ENCODE data around the gene SIL1.
A peak's percentile ranks its signal among the peaks of the same experiment; 100 is the strongest.
"Not testable (repeated sequence)": the region's sequence is repeated elsewhere in the genome, so short reads cannot be mapped to it uniquely, and the experiment has no call there.

Gene SIL1

GRCh38 chr5:139104577-139105276, 93.4 kb downstream of the SIL1 start:
- ATAC-seq: no peak

- no peak for ATAC-seq
These were observed 94.4 kb downstream of the SIL1 start for GRCh38 chr5:139103762-139104161.

- no peak for ATAC-seq
These were observed 97.3 kb downstream of the SIL1 start for GRCh38 chr5:139100825-139101224.

GRCh38 chr5:139094154-139095131, 103.7 kb downstream of the SIL1 start:
- peak; percentile 28 to 56 for ATAC-seq

GRCh38 chr5:139092741-139093343, 105.3 kb downstream of the SIL1 start:
- ATAC-seq: no peak

- no peak for ATAC-seq
These were observed 106.6 kb downstream of the SIL1 start for GRCh38 chr5:139091439-139092156.

GRCh38 chr5:139090581-139090980, 107.6 kb downstream of the SIL1 start:
- ATAC-seq: no peak

- ATAC-seq: no peak
These were observed 110.1 kb downstream of the SIL1 start for GRCh38 chr5:139088024-139088423.

GRCh38 chr5:139082813-139083498, 115.2 kb downstream of the SIL1 start:
- no peak for ATAC-seq

GRCh38 chr5:139079991-139080610, 118.1 kb downstream of the SIL1 start:
- ATAC-seq: no peak

- no peak for ATAC-seq
These were observed 118.8 kb downstream of the SIL1 start for GRCh38 chr5:139079225-139079990.

- ATAC-seq: no peak
These were observed 119.8 kb downstream of the SIL1 start for GRCh38 chr5:139078345-139078744.

GRCh38 chr5:139077899-139078298, 120.3 kb downstream of the SIL1 start:
- ATAC-seq: no peak

- ATAC-seq: no peak
These were observed 122.1 kb downstream of the SIL1 start for GRCh38 chr5:139076111-139076510.

GRCh38 chr5:139075066-139076050, 122.8 kb downstream of the SIL1 start:
- no peak for ATAC-seq

- not testable (repeated sequence) for ATAC-seq
These were observed 124.2 kb downstream of the SIL1 start for GRCh38 chr5:139073956-139074355.

GRCh38 chr5:139068494-139069151, 129.5 kb downstream of the SIL1 start:
- ATAC-seq: no peak

GRCh38 chr5:139068060-139068459, 130.1 kb downstream of the SIL1 start:
- no peak for ATAC-seq

- no peak for ATAC-seq
These were observed 132.9 kb downstream of the SIL1 start for GRCh38 chr5:139065306-139065705.
